Activated CD8-positive, alpha-beta memory T cell treated with anti-CD3 and anti-CD28 coated beads, Interleukin-2, amount 50 U/mL, for 4 hours (primary cell): ENCODE results near the gene PRRC2A.

Experiments
- DNase-seq: peaks from one replicate; pipeline ENCODE4 v3.0.0-alpha.2; 2020

The PRRC2A gene

DNA sequence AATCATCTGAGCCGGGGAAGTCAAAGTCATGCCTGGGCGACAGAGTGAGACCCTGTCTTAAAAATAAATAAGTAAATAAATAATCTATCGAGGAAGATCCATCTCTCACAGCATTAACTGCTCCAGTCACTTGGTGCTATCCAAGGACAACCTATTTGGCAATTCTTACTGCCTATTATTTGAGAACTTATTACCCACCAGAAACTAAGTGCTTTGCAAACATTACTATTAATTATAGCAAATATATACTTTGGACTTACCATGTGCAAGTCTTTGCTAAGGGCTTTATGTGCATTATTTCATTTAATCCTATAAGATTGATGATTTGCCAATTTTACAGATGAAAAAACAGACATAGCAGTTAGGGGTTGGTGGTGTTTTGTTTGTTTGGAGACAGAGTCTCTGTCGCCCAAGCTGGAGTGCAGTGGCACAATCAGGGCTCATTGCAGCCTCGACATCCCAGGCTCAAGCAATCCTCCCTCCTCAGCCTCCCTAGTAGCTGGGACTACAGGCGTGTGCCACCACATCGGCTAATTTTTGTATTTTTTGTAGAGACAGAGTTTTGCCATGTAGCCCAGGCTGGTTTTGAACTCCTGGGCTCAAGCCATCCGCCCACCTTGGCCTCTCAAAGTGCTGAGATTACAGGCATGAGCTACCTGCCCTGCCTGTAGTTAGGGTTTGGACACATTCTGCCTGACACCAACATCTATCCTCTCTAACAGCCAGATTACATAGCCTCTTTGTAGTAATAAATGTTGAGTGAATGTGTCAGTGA, 34.2 kb downstream of the PRRC2A start:
- DNase-seq: no peak

- no peak for DNase-seq
Measured at GRCh38 chr6:31655349-31656237, 35.1 kb downstream of the PRRC2A start, which contains the start of gene APOM. Gene APOM, plus strand, starts transcription at chr6:31655894. Its CDS starts 73 bp downstream, at chr6:31655967.

DNA sequence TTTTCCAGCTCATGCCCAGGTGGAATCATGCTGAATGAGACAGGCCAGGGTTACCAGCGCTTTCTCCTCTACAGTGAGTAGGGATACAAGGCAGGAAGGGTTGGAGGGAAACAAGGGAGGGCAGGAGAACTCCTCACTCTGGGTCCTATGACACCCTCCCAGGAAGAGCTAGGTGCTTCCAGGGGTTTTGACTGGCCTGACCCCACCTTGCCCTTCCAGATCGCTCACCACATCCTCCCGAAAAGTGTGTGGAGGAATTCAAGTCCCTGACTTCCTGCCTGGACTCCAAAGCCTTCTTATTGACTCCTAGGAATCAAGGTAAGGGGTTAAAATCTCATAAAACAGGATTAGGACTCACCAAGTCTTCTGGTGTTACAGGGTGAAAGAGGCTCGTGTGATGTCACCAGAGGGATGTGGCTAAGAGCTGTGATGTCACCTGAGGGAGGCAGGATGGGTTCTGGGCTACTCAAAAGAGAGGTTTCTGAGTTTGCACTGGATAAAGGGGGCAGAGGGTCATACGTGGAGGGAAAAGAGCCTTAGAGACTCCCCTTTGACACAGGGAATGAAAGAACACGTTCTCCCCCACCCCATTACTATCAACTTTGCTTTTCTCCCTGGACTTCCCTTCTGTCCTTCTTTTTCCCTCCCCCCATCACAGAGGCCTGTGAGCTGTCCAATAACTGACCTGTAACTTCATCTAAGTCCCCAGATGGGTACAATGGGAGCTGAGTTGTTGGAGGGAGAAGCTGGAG, 37.1 kb downstream of the PRRC2A start:
- no peak for DNase-seq

DNA sequence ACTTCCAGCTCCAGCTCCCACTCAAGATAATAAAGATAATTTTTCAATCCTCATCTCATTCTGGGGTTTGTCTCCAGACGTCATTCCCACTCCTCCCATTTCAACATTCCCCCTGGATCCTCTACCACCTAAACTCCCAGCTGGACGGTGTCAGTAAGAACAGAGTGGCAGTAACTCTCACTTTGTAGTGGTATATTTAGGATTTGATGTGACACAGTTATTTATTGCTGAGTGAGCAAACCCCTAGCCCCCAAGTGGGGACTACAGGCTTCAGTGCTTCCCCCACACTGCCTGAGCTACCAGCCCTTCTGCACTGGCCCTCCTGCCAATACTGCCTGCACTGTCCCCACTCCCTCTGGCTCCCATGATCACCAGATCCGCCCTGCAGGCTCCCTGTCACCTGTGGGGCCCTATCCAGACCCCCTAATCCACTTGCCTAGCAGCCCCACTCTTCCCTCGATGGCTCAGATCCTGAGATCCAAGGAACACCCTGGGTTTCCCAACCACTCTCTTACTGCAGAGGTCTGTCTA, 37.7 kb downstream of the PRRC2A start:
- no peak for DNase-seq

DNA sequence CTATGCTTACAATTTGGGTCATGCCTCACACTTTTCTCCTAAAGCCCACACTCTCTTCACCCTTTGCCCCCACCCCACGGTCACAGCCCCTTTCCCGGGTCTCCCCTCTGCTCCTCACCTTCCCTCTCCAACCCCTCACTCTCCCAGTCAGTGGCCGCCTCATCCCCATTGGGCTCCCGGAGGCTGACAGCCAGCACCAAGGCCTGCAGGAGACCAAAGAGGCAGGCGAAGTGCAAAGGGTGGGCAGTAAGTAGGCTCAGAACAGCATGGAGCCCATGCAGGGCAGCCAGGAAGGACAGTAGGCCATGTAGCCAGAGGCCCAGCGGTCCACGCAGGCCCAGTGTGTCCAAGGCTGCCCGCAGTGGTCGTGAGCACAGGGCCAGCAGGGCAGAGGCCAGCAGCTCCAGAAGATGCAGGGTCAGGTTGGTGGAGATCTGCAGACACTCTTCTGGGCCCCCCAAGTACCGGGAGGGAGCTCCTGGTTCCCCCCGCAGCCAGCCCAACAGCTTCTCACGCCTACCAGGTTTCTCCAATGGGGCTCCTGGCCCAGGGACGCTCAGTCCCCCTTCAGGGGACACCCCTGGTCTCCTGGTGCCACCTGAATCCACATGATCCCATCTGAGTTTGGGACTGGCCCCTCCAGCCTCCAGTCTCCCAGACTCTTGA, 38.6 kb downstream of the PRRC2A start:
- DNase-seq: no peak

- DNase-seq: no peak
Measured at GRCh38 chr6:31659649-31660380, 39.3 kb downstream of the PRRC2A start.

GRCh38 chr6:31660381-31661261, 40.1 kb downstream of the PRRC2A start, which contains the start of gene C6orf47:
Gene C6orf47, minus strand, starts transcription at chr6:31660778. Its CDS starts 831 bp downstream, at chr6:31659947.
- peak; percentile 79 for DNase-seq

- no peak for DNase-seq
Measured at GRCh38 chr6:31661262-31662123, 41.0 kb downstream of the PRRC2A start.

GRCh38 chr6:31662124-31662723, 41.7 kb downstream of the PRRC2A start:
- DNase-seq: no peak

DNA sequence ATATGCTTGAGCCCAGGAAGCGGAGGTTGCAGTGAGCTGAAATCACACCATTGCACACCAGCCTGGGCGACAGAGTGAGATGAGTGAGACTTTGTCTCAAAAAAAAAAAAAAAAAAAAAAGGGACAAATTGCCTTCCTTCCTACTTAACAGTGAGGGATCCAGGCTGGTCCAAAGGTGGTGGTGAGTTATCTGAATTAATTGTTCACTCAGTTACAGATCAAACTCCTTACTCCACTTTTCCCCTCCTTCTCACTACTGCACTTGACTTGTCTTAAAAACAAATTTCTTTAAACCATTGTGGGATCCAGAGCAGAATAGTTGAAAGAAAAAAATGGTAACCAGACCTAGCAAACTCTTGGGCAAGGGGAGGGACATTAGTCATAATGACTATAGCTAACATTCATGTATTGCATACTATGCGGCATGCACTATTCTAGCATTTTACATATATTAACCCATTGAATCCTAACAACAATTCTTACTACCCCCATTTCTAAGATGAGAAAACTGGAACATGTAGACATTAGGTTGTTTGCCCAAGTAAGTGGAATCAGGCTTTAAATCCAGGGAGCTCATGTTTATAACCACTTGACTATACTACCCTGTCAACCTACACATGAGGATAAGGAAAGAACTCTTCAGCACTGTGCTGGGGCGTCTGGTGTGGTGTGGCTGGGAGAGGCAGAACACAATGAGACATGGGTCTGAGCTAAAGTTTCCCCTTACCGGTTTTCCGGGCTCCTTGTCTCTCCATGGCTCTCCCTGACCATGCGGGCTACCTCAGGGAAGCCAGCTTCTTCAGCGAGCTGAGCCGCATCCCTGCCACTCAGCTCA, 42.8 kb downstream of the PRRC2A start:
- DNase-seq: no peak

DNA sequence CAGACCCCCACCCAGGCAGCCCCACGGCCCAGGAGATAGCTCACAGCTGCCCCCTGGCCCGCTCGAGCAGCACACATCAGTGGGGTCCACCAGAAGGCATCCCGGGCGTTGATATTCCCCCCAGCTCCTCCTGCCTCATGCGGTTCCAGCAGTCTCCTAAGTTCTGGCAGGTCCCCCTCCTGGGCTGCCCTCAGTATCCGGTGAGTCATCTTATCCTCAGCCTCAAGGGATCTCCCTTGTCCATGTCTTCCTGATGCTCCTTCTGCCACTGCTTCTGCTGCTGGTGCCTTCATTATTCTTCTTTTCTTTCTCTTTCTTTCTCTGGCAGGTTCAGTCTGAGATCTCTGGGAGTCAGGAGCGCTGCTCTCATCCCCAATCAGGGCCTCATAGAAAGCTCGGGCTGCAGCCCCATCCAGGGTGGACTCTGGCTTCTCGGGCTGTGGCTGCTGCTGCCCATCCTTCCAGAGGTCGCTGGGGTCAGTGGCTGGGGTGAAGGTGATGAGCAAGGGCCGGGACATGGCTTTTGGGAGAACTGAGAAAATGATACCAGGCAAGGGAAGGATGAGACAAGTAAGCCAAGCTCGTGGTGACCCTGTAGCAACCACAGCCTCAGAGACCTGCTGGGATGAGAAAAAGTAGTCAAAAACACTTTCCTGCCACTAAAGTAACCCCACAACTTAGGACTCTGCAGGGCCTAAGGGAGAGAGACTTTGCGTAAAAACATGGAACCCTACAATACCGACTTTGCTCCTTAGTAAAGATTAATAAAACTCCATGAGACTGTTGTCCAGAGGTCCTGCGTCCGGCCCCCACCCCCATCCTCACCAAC, 43.7 kb downstream of the PRRC2A start:
- no peak for DNase-seq

DNA sequence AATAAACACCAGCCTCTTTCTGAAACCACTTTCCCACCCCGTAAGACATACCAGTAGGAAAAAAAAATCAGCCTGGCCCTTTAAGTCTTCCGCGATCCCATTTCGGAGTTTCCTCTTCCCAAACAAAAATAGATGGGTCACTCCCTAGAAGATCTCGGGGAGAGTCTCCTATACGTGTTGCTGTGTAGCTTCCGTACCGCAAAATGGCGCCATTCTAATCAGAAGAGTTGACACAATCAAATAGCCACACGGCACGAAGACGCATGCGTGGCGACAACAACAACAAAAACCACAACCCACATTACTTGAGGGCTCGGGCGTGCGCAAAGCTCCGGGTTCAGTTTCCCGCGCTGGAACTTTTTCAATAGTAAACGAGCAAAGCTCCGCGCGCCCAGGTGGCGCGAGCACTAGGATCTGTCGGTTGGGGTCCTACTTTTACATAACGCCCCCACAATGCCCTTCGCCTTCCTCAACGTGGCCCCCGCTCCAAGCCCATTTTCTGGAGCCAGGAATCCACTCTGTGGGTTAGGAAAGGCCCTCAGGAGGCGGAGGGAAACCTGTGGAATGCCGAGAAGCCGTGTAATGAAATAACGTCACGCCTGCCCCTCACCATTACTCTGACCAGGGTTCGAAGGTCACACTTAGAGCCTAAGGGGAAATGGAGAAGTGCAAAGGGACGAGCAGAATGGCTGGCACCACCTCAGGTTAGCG, 44.4 kb downstream of the PRRC2A start, which contains the start of gene GPANK1:
Gene GPANK1 (minus strand): TSS at position 208 of the 711 bp plus-strand sequence. CDS start 519 bp downstream, outside the sequence.
- DNase-seq: peak; percentile 82

GRCh38 chr6:31665501-31666336, 45.2 kb downstream of the PRRC2A start, which contains the start of gene CSNK2B:
Gene CSNK2B, plus strand, starts transcription at chr6:31666080. Its CDS starts 752 bp downstream, at chr6:31666832.
- DNase-seq: peak; percentile 97

DNA sequence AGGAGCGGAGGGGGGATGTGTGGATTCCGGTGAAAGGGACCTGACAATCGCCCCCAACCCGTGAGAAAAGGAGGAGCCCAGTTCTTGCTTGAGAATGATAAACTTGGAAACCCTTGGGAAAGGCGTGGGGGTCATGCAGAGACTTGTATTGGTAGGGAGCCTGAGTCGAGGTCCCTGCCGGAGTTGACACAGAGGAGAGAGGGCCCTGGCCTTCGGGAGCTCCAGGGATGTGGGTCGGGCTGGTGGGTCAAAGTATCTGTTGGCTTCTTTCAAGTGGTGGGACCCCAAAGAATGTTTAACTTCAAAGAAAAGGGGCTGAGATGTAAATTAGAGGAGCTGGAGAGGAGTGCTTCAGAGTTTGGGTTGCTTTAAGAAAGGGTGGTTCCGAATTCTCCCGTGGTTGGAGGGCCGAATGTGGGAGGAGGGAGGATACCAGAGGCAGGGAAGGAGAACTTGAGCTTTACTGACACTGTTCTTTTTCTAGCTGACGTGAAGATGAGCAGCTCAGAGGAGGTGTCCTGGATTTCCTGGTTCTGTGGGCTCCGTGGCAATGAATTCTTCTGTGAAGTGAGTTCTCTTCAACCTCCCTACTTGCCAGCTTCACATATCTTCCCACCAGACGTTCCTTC, 45.9 kb downstream of the PRRC2A start:
- no peak for DNase-seq

DNA sequence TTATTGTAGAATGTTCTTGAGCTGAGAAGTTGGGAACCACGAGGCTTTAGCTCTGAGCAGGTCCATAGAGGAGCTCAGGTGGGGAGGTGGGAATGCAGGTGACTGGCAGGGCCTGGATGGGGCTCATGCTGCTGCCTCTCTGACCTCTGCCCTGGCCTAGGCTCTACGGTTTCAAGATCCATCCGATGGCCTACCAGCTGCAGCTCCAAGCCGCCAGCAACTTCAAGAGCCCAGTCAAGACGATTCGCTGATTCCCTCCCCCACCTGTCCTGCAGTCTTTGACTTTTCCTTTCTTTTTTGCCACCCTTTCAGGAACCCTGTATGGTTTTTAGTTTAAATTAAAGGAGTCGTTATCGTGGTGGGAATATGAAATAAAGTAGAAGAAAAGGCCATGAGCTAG, 49.2 kb downstream of the PRRC2A start, which contains the start of gene LY6G5B:
Gene LY6G5B (plus strand): TSS at position 301 of the 400 bp plus-strand sequence. CDS start 975 bp downstream, outside the sequence.
- no peak for DNase-seq
